HepG2 (cell line): ENCODE results near the gene TATDN2. TPM values are rescaled to one million over a fixed set of nuclear protein-coding genes. Genes with fewer than 3 reads are reported as not detected.
A peak's percentile ranks its signal among the peaks of the same experiment; 100 is the strongest.

ENCODE experiments used
- AKAP8 ChIP-seq: sonication (generic); formaldehyde crosslinking; IDR thresholded peaks from 2 replicates; pipeline ENCODE4 v1.5.1; 2020; ENCODE audit warnings: mild to moderate bottlenecking, missing genetic modification reagents
- ARID5B ChIP-seq: IDR thresholded peaks from 2 replicates; pipeline ENCODE4 v1.4.0; 2020; ENCODE audit warnings: mild to moderate bottlenecking, missing genetic modification reagents
- ARNT ChIP-seq: fragments of 450-650 bp; IDR thresholded peaks from 2 replicates; pipeline ENCODE4 v1.6.1; 2017
- FOXA3 ChIP-seq: IDR thresholded peaks from 2 replicates; pipeline ENCODE4 v1.6.1; 2016; ENCODE audit warnings: missing genetic modification reagents, missing compliant biosample characterization
- FOXP4 ChIP-seq: sonication (generic); formaldehyde crosslinking; IDR thresholded peaks from 2 replicates; pipeline ENCODE4 v1.4.0; 2020; ENCODE audit warnings: missing genetic modification reagents
- NFIC ChIP-seq: IDR thresholded peaks from 2 replicates; pipeline ENCODE4 v1.6.1; 2012; ENCODE audit warnings: mild to moderate bottlenecking, low read length, inconsistent platforms
- SALL1 ChIP-seq: sonication (generic); formaldehyde crosslinking; IDR thresholded peaks from 2 replicates; pipeline ENCODE4 v1.8.0; 2022; ENCODE audit warnings: mild to moderate bottlenecking, missing genetic modification reagents
- SCMH1 ChIP-seq: sonication (generic); formaldehyde crosslinking; IDR thresholded peaks from 2 replicates; pipeline ENCODE4 v1.9.0; 2021; ENCODE audit warnings: missing genetic modification reagents, mild to moderate bottlenecking, borderline replicate concordance
- SMAD3 ChIP-seq: sonication (generic); formaldehyde crosslinking; IDR thresholded peaks from 2 replicates; pipeline ENCODE4 v1.4.0; 2020; ENCODE audit warnings: missing genetic modification reagents
- TARDBP ChIP-seq: sonication (generic); formaldehyde crosslinking; IDR thresholded peaks from 2 replicates; pipeline ENCODE4 v1.8.0; 2022; ENCODE audit warnings: mild to moderate bottlenecking, missing genetic modification reagents
- WIZ ChIP-seq: sonication (generic); formaldehyde crosslinking; IDR thresholded peaks from 2 replicates; pipeline ENCODE4 v1.5.1; 2020; ENCODE audit warnings: mild to moderate bottlenecking, missing genetic modification reagents
- ZNF619 ChIP-seq: sonication (generic); formaldehyde crosslinking; IDR thresholded peaks from 2 replicates; pipeline ENCODE4 v1.4.0; 2020; ENCODE audit warnings: mild to moderate bottlenecking, missing genetic modification reagents
- ZNF7 ChIP-seq: IDR thresholded peaks from 2 replicates; pipeline ENCODE4 v1.6.1; 2016; ENCODE audit warnings: missing biosample characterization, missing genetic modification reagents
- ZNF747 ChIP-seq: sonication (generic); formaldehyde crosslinking; IDR thresholded peaks from 2 replicates; pipeline ENCODE4 v1.8.1; 2023; ENCODE audit warnings: missing genetic modification reagents, mild to moderate bottlenecking, borderline replicate concordance
- ZNF777 ChIP-seq: sonication (generic); formaldehyde crosslinking; IDR thresholded peaks from 2 replicates; pipeline ENCODE4 v1.4.0; 2020; ENCODE audit warnings: missing genetic modification reagents
- ZNF850 ChIP-seq: sonication (generic); formaldehyde crosslinking; conservative IDR thresholded peaks from 2 replicates; pipeline ENCODE4 v1.9.0; 2021; ENCODE audit warnings: mild to moderate bottlenecking, missing genetic modification reagents
- ZNF878 ChIP-seq: sonication (generic); formaldehyde crosslinking; IDR thresholded peaks from 2 replicates; pipeline ENCODE4 v1.8.1; 2023; ENCODE audit warnings: mild to moderate bottlenecking, missing genetic modification reagents, moderate library complexity
- polyA plus RNA-seq, 8 experiments: library from polyadenylated mRNA; depleted of rRNA in 3 of 8; stranded (reverse) in 7 of 8; unstranded in 1 of 8; fragments of >200 nt; fragmentation: Illumina TruSeq in 4 of 8; extraction: Trizol in 4 of 8; gene quantifications; 2 replicates each; pipeline versions ENCODE4 v1.2.1 to v1.2.3, GENCODE V29; 2011 to 2016; ENCODE audit warnings: low read depth in 4 of 8, missing spikeins in 1 of 8, mixed read lengths in 1 of 8; ENCODE audit not compliant: insufficient read depth in 1 of 8
- total RNA-seq, 5 experiments: library from RNA; depleted of rRNA; stranded (reverse); fragments of >200 nt; fragmentation: Illumina TruSeq; extraction: Trizol; gene quantifications; 2 replicates each; pipeline ENCODE4 v1.2.3, GENCODE V29; 2016; ENCODE audit warnings: low read depth in 1 of 5
- TF ChIP-seq, protein P1 (sequence below): sonication (generic); formaldehyde crosslinking; IDR thresholded peaks from 2 replicates; pipeline ENCODE4 v1.5.0; 2020; ENCODE audit warnings: missing genetic modification reagents
- TF ChIP-seq, protein P2 (sequence below): sonication (generic); formaldehyde crosslinking; IDR thresholded peaks from 2 replicates; pipeline ENCODE4 v1.4.0; 2020; ENCODE audit warnings: missing genetic modification reagents, mild to moderate bottlenecking, borderline replicate concordance

Gene TATDN2
- total and polyA plus RNA-seq, 2 of the 13 experiments (the other 11 are each of a cell fraction or from before 2014, with no cell fraction given): 12.1 to 21.9 TPM

DNA sequence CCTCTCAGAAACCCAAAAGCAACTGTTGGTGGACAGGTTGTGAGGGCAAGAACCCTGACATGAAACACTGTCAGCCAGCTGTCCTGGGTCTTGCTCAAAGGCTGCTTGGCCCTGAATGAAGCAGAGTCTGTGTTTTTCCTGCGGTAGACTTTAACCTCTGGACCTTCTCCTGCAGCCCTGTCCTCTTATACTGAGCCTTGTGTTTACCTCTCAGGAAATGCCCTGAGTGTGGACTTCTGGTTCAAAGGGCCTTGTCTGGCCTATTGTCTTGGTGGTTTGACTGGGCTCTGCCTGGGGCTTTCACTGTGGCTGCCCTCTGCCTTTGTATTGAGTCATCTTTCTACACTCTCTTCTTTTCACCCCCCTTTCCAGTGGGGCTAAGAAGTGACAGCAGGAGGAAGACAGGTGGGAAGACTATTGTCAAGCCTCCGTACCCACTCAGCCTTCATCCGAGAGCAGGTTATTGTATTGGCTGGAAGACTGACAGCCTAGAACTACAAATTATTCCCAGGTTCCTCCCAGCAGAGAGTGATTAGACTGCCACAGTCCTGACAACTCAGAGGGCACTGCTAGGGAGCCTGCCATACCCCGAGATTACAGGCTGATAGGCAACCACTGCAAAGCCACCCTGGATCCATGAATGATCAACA is 69.2 kb downstream of the TATDN2 start (continued):
- peak; percentile 93 for TF ChIP-seq ARID5B (CRISPR knock-in tag)
- TF ChIP-seq ZNF619 (CRISPR knock-in tag): peak; percentile 64; the same call in 1 of the 2 replicates
- 0 out of 2 replicates have a peak, but pooled peaks have one; percentile 24 for TF ChIP-seq ZNF747 (CRISPR knock-in tag)
- TF ChIP-seq ARNT: no peak
- 0 out of 2 replicates have a peak, but pooled peaks have one; percentile 38 for TF ChIP-seq WIZ (CRISPR knock-in tag)
- no peak for TF ChIP-seq ZNF850 (CRISPR knock-in tag)
- peak; percentile 38; the same call in 1 of the 2 replicates for TF ChIP-seq AKAP8 (CRISPR knock-in tag)
- TF ChIP-seq TARDBP (CRISPR knock-in tag): peak; percentile 65; the same call in 1 of the 2 replicates
- peak; percentile 38; the same call in 1 of the 2 replicates for TF ChIP-seq ZNF878 (CRISPR knock-in tag)
- TF ChIP-seq, protein P1, sequence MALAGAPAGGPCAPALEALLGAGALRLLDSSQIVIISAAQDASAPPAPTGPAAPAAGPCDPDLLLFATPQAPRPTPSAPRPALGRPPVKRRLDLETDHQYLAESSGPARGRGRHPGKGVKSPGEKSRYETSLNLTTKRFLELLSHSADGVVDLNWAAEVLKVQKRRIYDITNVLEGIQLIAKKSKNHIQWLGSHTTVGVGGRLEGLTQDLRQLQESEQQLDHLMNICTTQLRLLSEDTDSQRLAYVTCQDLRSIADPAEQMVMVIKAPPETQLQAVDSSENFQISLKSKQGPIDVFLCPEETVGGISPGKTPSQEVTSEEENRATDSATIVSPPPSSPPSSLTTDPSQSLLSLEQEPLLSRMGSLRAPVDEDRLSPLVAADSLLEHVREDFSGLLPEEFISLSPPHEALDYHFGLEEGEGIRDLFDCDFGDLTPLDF (CRISPR knock-in tag): no peak
- TF ChIP-seq NFIC: peak; percentile 33; the same call in 1 of the 2 replicates
- TF ChIP-seq, protein P2, sequence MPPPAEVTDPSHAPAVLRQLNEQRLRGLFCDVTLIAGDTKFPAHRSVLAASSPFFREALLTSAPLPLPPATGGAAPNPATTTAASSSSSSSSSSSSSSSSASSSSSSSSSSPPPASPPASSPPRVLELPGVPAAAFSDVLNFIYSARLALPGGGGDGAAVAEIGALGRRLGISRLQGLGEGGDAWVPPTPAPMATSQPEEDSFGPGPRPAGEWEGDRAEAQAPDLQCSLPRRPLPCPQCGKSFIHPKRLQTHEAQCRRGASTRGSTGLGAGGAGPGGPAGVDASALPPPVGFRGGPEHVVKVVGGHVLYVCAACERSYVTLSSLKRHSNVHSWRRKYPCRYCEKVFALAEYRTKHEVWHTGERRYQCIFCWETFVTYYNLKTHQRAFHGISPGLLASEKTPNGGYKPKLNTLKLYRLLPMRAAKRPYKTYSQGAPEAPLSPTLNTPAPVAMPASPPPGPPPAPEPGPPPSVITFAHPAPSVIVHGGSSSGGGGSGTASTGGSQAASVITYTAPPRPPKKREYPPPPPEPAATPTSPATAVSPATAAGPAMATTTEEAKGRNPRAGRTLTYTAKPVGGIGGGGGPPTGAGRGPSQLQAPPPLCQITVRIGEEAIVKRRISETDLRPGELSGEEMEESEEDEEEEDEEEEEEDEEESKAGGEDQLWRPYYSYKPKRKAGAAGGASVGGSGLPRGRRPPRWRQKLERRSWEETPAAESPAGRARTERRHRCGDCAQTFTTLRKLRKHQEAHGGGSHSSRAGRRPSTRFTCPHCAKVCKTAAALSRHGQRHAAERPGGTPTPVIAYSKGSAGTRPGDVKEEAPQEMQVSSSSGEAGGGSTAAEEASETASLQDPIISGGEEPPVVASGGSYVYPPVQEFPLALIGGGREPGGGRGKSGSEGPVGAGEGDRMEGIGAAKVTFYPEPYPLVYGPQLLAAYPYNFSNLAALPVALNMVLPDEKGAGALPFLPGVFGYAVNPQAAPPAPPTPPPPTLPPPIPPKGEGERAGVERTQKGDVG (CRISPR knock-in tag): no peak
- no peak for TF ChIP-seq SCMH1
- TF ChIP-seq FOXP4 (CRISPR knock-in tag): peak; percentile 84
- TF ChIP-seq FOXA3 (CRISPR knock-in tag): peak; percentile 89
- TF ChIP-seq SALL1: peak; percentile 88
- TF ChIP-seq SMAD3 (CRISPR knock-in tag): peak; percentile 80; the same call in 1 of the 2 replicates
- no peak for TF ChIP-seq ZNF7 (CRISPR knock-in tag)
- no peak for TF ChIP-seq ZNF777 (CRISPR knock-in tag)
